ENCODE measurements around the gene WWP2.
"Not testable (repeated sequence)": the region's sequence is repeated elsewhere in the genome, so short reads cannot be mapped to it uniquely, and the experiment has no call there.

WWP2 gene

GRCh38 chr16:69798466-69798865 lies 36.3 kb downstream of the WWP2 start:
- no peak for DNase-seq

- no peak for DNase-seq
Observed at GRCh38 chr16:69799611-69800031, 37.5 kb downstream of the WWP2 start.

GRCh38 chr16:69804297-69804696 lies 42.2 kb downstream of the WWP2 start:
- DNase-seq: no peak

- not testable (repeated sequence) for DNase-seq
Observed at GRCh38 chr16:69806776-69807175, 44.6 kb downstream of the WWP2 start.

- no peak for DNase-seq
Observed at GRCh38 chr16:69812688-69813014, 50.5 kb downstream of the WWP2 start.

GRCh38 chr16:69814078-69814477 lies 51.9 kb downstream of the WWP2 start:
- DNase-seq: no peak

GRCh38 chr16:69814561-69814960 lies 52.4 kb downstream of the WWP2 start:
- DNase-seq: no peak

GRCh38 chr16:69815216-69815883 lies 53.2 kb downstream of the WWP2 start:
- not testable (repeated sequence) for DNase-seq

- DNase-seq: no peak
Observed at GRCh38 chr16:69816996-69817395, 54.9 kb downstream of the WWP2 start.

GRCh38 chr16:69818891-69819545 lies 56.9 kb downstream of the WWP2 start:
- no peak for DNase-seq

GRCh38 chr16:69820926-69821541 lies 58.9 kb downstream of the WWP2 start:
- no peak for DNase-seq

- DNase-seq: no peak
Observed at GRCh38 chr16:69821844-69822173, 59.7 kb downstream of the WWP2 start.

GRCh38 chr16:69822174-69822935 lies 60.2 kb downstream of the WWP2 start:
- DNase-seq: no peak

GRCh38 chr16:69823831-69824563 lies 61.9 kb downstream of the WWP2 start:
- no peak for DNase-seq

- DNase-seq: not testable (repeated sequence)
Observed at GRCh38 chr16:69824564-69825142, 62.5 kb downstream of the WWP2 start.

- no peak for DNase-seq
Observed at GRCh38 chr16:69827524-69827923, 65.4 kb downstream of the WWP2 start.

GRCh38 chr16:69829338-69829737 lies 67.2 kb downstream of the WWP2 start:
- no peak for DNase-seq

- no peak for DNase-seq
Observed at GRCh38 chr16:69830146-69830533, 68.0 kb downstream of the WWP2 start.

GRCh38 chr16:69830534-69831211 lies 68.5 kb downstream of the WWP2 start:
- no peak for DNase-seq

GRCh38 chr16:69831212-69832123 lies 69.3 kb downstream of the WWP2 start:
- no peak for DNase-seq
